SHP77 (cell line): Measurements from ENCODE around the gene ESYT1.
"Not testable (repeated sequence)": the region's sequence is repeated elsewhere in the genome, so short reads cannot be mapped to it uniquely, and the experiment has no call there.

Experiments
- DNase-seq, 2 experiments: peaks; one replicate each; lab custom pipeline; 2025; lab: John Stamatoyannopoulos, UW

Gene ESYT1

DNA sequence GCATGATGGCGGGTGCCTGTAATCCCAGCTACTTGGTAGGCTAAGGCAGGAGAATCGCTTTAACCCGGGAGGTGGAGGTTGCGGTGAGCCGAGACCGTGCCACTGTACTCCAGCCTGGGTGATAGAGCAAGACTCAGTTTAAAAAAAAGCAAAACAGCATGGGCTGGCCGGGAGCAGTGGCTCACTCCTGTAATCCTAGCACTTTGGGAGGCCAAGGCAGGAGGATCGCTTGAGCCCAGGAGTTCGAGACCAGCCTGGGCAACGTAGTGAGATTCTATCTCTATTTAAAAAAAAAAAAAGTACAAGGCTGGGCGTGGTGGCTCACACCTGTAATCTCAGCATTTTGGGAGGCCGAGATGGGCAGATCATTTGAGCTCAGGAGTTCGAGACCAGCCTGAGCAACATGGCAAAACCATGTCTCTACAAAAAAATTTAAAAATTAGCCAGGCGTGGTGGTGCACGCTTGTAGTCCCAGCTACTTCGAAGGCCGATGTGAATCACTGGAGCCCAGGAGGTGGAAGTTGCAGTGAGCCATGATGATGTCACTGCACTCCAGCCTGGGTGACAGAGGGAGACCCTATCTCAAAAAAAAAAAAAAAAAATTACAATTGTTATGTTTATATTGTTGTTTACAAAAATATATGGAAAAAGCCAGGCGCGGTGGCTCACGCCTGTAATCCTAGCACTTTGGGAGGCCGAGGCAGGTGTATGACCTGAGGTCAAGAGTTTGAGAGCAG is 28.6 kb downstream of the ESYT1 start:
- not testable (repeated sequence) for DNase-seq

- peak; percentile 68 to 81 for DNase-seq
These were observed 29.3 kb downstream of the ESYT1 start for GRCh38 chr12:56157201-56158028.

GRCh38 chr12:56158029-56158925 is 30.2 kb downstream of the ESYT1 start, which contains the start of gene MYL6:
Gene MYL6, plus strand, starts transcription at chr12:56158359. Its CDS starts 43 bp downstream, at chr12:56158402.
- peak; percentile 97 for DNase-seq

GRCh38 chr12:56158926-56159461 is 30.9 kb downstream of the ESYT1 start:
- DNase-seq = peak; percentile 7 to 17

DNA sequence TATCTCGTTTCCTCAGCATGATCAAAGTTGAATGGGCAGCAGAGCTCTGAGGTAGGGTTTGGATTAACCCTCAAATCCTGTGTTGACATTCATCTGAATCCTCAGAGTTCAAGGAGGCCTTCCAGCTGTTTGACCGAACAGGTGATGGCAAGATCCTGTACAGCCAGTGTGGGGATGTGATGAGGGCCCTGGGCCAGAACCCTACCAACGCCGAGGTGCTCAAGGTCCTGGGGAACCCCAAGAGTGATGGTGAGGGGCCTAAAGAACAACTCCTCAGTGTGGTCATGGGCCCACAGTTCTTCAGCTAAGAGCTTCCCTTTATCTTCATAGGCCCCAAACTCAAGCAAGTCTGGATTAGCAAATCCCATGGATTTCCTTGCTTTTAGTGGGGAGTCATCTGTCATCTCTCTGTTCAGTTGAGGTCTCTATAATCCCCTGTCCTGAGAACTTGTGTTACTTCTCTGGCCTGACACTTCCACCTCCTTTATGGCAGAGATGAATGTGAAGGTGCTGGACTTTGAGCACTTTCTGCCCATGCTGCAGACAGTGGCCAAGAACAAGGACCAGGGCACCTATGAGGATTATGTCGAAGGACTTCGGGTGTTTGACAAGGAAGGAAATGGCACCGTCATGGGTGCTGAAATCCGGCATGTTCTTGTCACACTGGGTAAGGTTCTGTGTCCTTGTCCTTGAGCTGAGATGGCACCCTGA is 31.6 kb downstream of the ESYT1 start:
- no peak for DNase-seq

GRCh38 chr12:56160193-56160763 is 32.2 kb downstream of the ESYT1 start:
- no peak for DNase-seq

DNA sequence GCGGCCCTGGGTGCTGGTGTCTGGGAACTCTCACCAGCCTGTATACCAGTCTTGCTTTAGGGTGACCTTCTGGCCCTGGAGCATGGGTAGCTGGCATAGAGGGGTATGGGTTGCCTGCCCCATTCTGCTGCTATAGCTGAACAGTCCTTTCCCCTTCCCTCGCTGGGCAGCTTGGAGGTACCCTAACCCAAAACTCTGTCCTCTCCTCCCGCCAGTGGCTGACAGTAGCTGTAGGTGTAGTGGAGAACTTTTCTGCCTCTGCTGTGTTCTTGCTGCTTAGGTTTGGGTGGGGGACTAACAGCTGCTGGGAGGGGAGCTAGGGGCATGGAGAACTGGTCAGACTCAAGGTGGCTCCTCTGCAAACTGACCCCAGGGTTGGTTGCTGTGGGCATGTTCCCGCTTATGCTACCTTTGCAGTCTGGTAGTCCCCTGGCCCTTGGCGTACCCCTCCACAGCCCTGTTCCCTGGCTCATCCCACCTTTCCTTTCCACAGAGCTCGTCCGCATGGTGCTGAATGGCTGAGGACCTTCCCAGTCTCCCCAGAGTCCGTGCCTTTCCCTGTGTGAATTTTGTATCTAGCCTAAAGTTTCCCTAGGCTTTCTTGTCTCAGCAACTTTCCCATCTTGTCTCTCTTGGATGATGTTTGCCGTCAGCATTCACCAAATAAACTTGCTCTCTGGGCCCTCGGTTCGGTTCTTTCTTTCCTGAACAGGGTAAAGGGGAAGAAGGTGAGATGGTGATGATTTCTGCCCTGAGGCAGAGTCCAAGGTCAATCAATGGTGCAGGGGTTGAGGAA is 33.0 kb downstream of the ESYT1 start:
- no peak for DNase-seq

GRCh38 chr12:56161690-56162351 is 33.8 kb downstream of the ESYT1 start:
- no peak for DNase-seq

DNA sequence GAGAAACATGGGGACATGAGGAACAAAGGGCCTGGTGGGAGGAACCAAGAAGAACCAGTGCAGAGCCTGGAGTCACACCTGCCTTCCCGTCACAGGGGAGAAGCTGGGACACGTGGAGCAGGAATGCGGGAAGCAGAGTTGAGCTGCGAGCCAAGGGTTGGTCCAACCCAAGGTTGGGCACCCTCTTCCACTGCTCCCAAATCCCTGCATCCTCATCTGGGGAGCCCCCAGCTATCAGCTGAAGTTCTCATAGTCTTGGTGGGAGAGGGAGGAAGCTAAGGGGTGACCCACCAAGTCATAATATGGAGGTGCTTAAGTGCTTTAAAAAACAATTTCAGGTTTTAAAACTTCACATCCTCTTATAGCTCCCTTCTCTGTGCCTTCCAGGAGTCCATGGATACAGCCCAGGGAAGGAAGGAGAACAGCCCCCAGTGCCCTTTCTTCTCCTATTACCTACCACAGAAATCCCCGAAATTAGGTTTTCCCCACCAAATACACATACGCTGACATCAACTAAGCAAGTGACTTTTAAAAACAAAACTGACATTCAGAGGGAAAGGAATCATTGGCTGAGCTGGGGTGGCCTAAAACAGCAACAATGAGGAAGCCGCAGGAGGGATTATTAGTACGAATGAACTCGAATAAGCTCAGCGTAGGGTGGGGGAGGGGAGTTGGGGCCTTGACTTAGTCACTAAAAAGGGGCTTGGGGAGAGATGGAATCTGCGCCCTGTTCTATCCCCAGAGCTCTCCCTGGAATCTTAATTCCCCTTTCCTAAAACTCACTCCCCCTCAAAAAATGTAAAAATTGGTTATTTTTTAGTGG is 34.6 kb downstream of the ESYT1 start:
- DNase-seq = no peak

DNA sequence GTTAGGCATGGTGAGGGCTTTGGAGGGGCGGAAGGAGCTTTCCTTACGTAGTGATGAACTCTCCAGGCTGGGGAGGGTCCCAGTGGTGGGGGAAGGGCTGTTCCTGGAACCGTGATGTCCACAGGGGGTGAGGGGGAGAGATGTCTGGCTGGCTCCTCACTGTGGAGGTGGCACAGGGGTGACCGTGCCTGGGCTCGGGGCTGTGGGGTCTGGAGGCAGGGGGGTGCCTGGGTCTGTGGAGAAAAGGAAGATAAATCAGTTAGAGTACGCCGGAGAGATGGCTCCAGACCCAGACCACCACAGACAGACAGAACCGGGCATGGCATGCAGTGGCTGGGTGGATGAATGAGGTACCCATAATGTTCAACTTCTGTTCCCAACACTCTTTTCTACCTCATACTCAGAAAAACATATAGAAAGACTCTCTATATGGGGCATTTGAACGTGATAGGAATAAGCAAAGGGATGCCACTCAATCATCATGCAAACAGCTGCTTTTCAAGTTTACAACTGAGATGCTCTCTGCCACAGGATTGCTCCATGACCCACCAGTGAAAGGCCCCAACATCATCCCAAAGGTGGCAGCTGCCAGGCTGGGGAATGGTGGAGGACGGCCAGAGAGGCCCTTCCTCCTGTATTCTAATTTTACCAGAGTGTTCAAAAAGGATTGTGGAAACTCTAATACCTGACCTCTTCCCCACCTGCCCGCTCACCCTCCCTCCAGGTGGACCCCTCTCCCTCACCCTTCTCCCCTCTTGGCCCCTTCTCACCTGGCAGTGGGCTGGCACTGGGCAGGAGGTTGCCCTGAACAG is 35.7 kb downstream of the ESYT1 start:
- no peak for DNase-seq

GRCh38 chr12:56164345-56164729 is 36.3 kb downstream of the ESYT1 start:
- no peak for DNase-seq

- no peak for DNase-seq
These were observed 37.3 kb downstream of the ESYT1 start for GRCh38 chr12:56165369-56165768.

GRCh38 chr12:56169229-56169759 is 41.2 kb downstream of the ESYT1 start:
- DNase-seq = no peak

- DNase-seq = no peak
These were observed 44.8 kb downstream of the ESYT1 start for GRCh38 chr12:56172839-56173238.

DNA sequence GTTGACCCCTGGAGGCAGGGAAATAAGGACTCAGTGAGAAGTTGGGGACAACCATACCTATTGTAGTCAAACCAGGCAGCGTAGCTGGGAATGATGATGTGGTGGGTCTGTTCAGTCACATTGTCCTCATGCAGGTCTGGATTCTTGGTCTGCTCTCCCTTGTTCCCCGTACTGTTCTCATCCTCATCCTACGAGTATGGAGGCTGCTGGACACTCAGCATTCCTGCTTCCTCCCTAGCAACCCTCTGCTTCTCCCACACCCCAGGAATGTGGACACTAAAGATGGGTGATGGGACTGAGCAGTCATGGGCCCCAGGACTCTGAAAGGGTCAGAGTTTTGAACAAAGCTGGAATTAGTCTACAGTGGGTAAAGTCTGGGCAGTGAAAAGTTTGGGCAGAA is 50.3 kb downstream of the ESYT1 start:
- no peak for DNase-seq

DNA sequence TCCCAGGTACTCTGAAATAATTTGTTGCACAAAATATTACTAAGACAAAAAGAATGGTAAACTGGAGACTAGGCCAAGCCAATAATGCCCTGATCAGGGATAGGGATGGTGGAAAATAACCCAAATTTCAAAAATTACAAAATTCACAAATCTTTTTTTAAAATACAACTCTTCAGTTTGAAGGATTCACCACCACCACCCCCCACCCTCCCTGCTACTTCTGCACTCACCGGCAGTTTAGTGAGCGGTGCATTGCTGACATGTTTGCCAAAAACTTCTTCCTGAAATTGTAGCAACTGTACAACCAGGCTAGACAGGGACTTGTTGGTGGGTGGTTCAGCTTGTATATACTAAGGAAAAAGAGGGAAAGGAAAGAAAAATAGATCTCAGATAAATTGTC is 58.9 kb downstream of the ESYT1 start:
- DNase-seq = no peak

- DNase-seq = no peak
These were observed 60.2 kb downstream of the ESYT1 start for GRCh38 chr12:56188131-56188777.
